Neuron (in vitro differentiated cells): ENCODE results near the gene TFIP11.

Experiments
- H2AFZ ChIP-seq: one replicate; pipeline ENCODE4 v1.6.1; 2013; ENCODE audit warnings: low read depth, mild to moderate bottlenecking, inconsistent platforms, low read length, moderate library complexity
- H3K27me3 ChIP-seq: one replicate; pipeline ENCODE4 v1.6.1; 2013; ENCODE audit warnings: low read length; ENCODE audit not compliant: insufficient read depth
- H3K36me3 ChIP-seq: one replicate; pipeline ENCODE4 v1.6.1; 2013; ENCODE audit warnings: low read length; ENCODE audit not compliant: insufficient read depth
- H3K4me1 ChIP-seq: one replicate; pipeline ENCODE4 v1.6.1; 2013; ENCODE audit warnings: low read length; ENCODE audit not compliant: insufficient read depth
- H3K4me3 ChIP-seq: 2 replicates; pipeline ENCODE4 v1.5.1; 2013; ENCODE audit warnings: mild to moderate bottlenecking, low read length, moderate library complexity
- H3K9me3 ChIP-seq: one replicate; pipeline ENCODE4 v1.6.1; 2013; ENCODE audit warnings: low read length

TFIP11 gene

DNA sequence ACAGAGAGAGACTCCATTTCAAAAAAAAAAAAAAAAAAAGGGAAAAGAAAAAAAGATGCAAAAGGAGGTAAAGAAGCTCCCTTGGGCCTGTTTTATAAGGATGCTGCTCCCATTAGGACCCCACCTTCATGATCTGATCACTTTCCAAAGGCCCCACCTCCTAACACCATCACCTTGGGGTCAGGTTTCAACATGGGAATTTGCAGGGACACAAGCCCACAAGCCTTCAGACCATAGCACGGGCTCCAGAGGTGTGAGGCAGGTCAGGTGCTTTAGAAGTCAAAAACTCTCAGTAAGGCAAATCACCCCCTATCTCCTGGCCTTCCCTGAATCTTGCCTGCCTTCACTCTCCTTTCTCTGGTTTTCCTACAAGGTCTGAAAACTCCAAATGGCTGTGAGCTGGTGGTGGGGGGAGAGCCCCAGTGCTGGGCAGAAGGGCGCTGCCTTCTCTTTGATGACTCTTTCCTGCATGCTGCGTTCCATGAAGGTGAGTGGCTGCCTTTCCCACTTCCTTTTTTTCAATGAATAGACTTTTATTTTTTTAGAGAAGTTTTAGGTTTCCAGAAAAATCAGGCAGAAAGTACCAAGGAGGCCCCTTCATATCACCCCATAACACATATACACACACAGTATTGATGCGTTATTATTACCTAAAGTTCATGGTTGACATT, 70.1 kb downstream of the TFIP11 start:
- Histone ChIP-seq H3K27me3 (no peaks in the 10 kb centered on the region), H3K4me3 (no peak overlapping the region), H3K9me3 (no peaks in the 10 kb centered on the region), H3K4me1 (no peaks in the 10 kb centered on the region), H3K36me3 (no peaks in the 10 kb centered on the region), H2AFZ (no peak overlapping the region)
